Heart right ventricle (tissue), 16 donors: ENCODE data around the gene ANXA2. TPM values are rescaled to one million over a fixed set of nuclear protein-coding genes. Genes with fewer than 3 reads are reported as not detected.
A peak's percentile ranks its signal among the peaks of the same experiment; 100 is the strongest.

Source experiments
- ATAC-seq, 8 donors: fragments of 200-7000 bp; cut with Tn5 transposase; one replicate each; pipeline ENCODE4 v1.9.1; 2020; ENCODE audit warnings: mild to moderate bottlenecking in 8 of 8, moderate library complexity in 8 of 8, moderate number of reproducible peaks in 1 of 8
- DNase-seq, 2 donors: peaks; one replicate each; pipeline ENCODE4 v3.0.0-alpha.2; 2020
- H3K27ac ChIP-seq, 10 donors: fragments of 200-600 bp; sonication (generic) in 2 of 10; one replicate each; pipeline versions ENCODE4 v1.5.0 to v1.8.0; 2020 to 2022; ENCODE audit warnings: mild to moderate bottlenecking in 3 of 10
- H3K27me3 ChIP-seq, 7 donors: fragments of 200-600 bp; one replicate each; pipeline ENCODE4 v1.8.0; 2021 to 2022; ENCODE audit warnings: mild to moderate bottlenecking in 2 of 7
- H3K36me3 ChIP-seq, 9 donors: fragments of 200-600 bp; sonication (generic) in 1 of 9; one replicate each; pipeline versions ENCODE4 v1.5.0 to v1.8.0; 2020 to 2022; ENCODE audit warnings: mild to moderate bottlenecking in 2 of 9
- H3K4me1 ChIP-seq, 9 donors: fragments of 200-600 bp; sonication (generic) in 1 of 9; one replicate each; pipeline versions ENCODE4 v1.5.0 to v1.8.0; 2020 to 2022; ENCODE audit warnings: mild to moderate bottlenecking in 4 of 9
- H3K4me3 ChIP-seq, 10 donors: fragments of 200-600 bp; sonication (generic) in 2 of 10; one replicate each; pipeline versions ENCODE4 v1.5.0 to v1.8.0; 2020 to 2022; ENCODE audit warnings: mild to moderate bottlenecking in 7 of 10, moderate library complexity in 2 of 10
- H3K9me3 ChIP-seq, 11 donors: fragments of 200-600 bp in 10 of 11; sonication (generic) in 2 of 11; one replicate each; pipeline versions ENCODE4 v1.5.0 to v1.8.0; 2013 to 2022; ENCODE audit warnings: mild to moderate bottlenecking in 2 of 11, control low read depth in 1 of 11, moderate library complexity in 1 of 11
- WGBS, 2 donors: extraction: QIAGEN DNeasy Blood & Tissue Kit; methylation state at CpG; one replicate each; pipeline ENCODE4 v1.1.7; 2013; ENCODE audit warnings: inconsistent platforms in 1 of 2; 5-methylcytosine and 5-hydroxymethylcytosine counted together
- intact Hi-C, 10 donors: fragments of 100-400 bp; cut with DNase I; formaldehyde crosslinking; loops; one replicate each; pipeline versions ENCODE4 v1.11.1 to v1.14.2; 2022
- polyA plus RNA-seq, 2 donors: library from polyadenylated mRNA; stranded (reverse); fragments of 200-250 nt; gene quantifications; one replicate each; pipeline ENCODE4 v1.2.3, GENCODE V29; 2013
- total RNA-seq, 10 donors: library from RNA; stranded (reverse); fragmentation: NEBNext Ultra II Directional in 3 of 10; extraction: Animal tissue kit (Norgen Biotek cat#: 25700) in 3 of 10; gene quantifications; one replicate each; pipeline versions ENCODE4 v1.2.1 to v1.2.4, GENCODE V29; 2021 to 2023
- TF ChIP-seq, protein P1 (sequence below), 9 donors: fragments of 200-600 bp; sonication (generic) in 2 of 9; IDR thresholded peaks; one replicate each; pipeline versions ENCODE4 v1.5.0 to v1.8.0; 2021 to 2022; ENCODE audit warnings: antibody characterized with exemption in 9 of 9, mild to moderate bottlenecking in 5 of 9, moderate library complexity in 1 of 9
- donor health status: Arrhythmogenic right ventricular cardiomyopathy.
- donor health status: ischemic (EF 13 %, LVEDD 7.1; RV severe dilation, severe dysfunction).
- donor health status: healthy with polysubstance abuse.
- donor health status: DM: no; HTN: yes; CAD: no.
- donor health status: DM: no; HTN: no; CAD: no.
- donor health status: ischemic (EF 25% LVEDD 6.9; RV normal size, moderate dysfunction).
- donor health status: ischemic (EF 25% LVEDD 5.7; RV mildly dilated, moderate dysfunction).
- donor health status: healthy.
- donor health status: DM: yes; HTN: yes; CAD: no.
- donor health status: Ischemic cardiomyopathy.
- donor health status: ischemic (EF 35%, LVEDD 5.7; RV mildly dilated, moderate dysfunction).
- donor health status: nonischemic (EF 11% LVEDD 7.7; RV severe dilation, severe dysfunction).
- donor health status: DM: yes; HTN: yes; CAD: no.
- donor health status: PGD.
- donor health status: ischemic (EF 29% LVEDD 5.4; RV normal size, mild dysfunction).
- donor health status: nonischemic (EF 23%, LVEDD 6.1; RV moderate dilation, normal function).

The ANXA2 gene
- total and polyA plus RNA-seq, 12 donors: 98.7 to 539 (median 145) TPM

DNA sequence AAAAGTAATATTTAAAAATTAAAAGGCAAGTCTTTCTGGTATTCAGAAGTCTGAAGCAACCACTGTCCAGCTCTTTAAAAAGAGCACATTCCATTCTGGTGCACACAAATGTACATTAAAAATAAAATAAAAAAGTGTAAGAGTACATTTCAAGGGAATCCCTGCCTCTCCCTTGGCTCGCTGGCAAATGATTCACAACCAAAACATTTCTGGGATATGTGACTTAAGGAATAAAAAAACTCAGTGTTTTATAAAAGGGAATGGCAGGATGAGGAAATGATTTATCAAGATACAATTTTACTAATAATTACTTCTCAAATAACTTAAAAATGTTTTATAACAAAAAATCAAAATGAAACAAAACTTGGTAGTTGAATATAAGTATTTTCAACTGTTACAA lies 23.8 kb upstream of the ANXA2 start:
- ATAC-seq (no peak), DNase-seq (no peak)
- intact Hi-C loops: no loop called here
- Histone ChIP-seq H3K9me3 (no peaks in the 10 kb centered on the region), H3K4me1 (peaks cover 0 to 26% (median 0%) of the 10 kb centered on the region in 9 donors), H3K36me3 (peaks cover 0 to 58% (median 7%) of the 10 kb centered on the region in 9 donors), H3K4me3 (no peak overlapping the region), H3K27me3 (no peaks in the 10 kb centered on the region), H3K27ac (peak overlapping the region in 1 of 10 donors; percentile 28)
- WGBS, 2 donors: 85% methylated on average over 1 of the region's 1 CpG
- TF ChIP-seq, protein P1, sequence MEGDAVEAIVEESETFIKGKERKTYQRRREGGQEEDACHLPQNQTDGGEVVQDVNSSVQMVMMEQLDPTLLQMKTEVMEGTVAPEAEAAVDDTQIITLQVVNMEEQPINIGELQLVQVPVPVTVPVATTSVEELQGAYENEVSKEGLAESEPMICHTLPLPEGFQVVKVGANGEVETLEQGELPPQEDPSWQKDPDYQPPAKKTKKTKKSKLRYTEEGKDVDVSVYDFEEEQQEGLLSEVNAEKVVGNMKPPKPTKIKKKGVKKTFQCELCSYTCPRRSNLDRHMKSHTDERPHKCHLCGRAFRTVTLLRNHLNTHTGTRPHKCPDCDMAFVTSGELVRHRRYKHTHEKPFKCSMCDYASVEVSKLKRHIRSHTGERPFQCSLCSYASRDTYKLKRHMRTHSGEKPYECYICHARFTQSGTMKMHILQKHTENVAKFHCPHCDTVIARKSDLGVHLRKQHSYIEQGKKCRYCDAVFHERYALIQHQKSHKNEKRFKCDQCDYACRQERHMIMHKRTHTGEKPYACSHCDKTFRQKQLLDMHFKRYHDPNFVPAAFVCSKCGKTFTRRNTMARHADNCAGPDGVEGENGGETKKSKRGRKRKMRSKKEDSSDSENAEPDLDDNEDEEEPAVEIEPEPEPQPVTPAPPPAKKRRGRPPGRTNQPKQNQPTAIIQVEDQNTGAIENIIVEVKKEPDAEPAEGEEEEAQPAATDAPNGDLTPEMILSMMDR (IDR thresholded peaks at IDR 0.05): no peak

DNA sequence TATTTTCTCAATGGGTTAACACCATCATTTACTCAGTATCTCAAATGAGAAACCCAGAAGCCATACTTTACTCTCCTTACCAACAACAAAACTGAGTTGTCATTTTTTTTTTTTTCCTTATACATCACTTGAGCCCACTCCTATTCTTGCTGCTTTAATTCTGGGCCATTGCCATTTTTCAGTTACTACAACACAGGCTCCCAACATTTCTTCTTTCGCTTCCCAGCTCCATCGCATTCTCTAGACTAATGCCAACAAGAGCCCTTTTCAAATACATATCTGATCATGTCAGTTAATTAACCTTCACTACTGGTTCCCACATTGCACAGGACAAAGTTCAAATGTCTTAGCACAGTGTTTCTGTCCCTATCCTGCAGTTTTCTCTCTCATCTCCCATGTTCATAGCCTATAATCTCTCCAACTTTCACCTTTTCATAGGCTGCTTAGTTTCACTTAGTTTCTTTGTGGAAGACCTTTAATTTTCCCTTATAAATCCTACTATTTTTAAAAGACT lies 22.5 kb upstream of the ANXA2 start:
- Histone ChIP-seq H3K27me3 (no peaks in the 10 kb centered on the region), H3K9me3 (no peaks in the 10 kb centered on the region), H3K4me3 (no peak overlapping the region), H3K4me1 (peaks cover 0 to 26% (median 0%) of the 10 kb centered on the region in 9 donors), H3K36me3 (peaks cover 0 to 45% (median 7%) of the 10 kb centered on the region in 9 donors), H3K27ac (no peak overlapping the region)
- TF ChIP-seq, protein P1 (IDR thresholded peaks at IDR 0.05): no peak
- ATAC-seq (no peak), DNase-seq (no peak)
- intact Hi-C loops: no loop called here
- WGBS, 2 donors: 93 to 94% methylated on average over 2 of the region's 2 CpGs

DNA sequence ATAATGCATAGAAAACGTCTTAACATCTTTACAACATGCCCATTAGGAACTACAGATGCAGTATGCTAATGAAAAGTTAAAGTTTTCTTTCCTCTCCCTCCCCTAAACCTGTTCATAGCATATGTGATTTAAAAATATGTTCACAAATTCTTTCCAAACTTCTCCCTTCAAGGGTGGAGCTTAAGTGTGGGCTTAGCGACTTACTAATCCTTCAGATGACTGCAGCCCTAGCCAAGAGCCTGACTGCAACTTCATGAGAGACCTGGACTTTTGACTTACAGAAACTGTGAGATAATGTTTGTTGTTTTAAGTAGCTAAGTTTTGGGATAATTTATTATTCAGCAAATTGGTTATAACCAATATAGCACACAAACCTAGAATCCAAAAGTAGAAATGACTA lies 22.0 kb upstream of the ANXA2 start:
- intact Hi-C loops: no loop called here
- Histone ChIP-seq H3K27me3 (no peaks in the 10 kb centered on the region), H3K27ac (no peak overlapping the region), H3K4me1 (peaks cover 0 to 26% (median 0%) of the 10 kb centered on the region in 9 donors), H3K9me3 (no peaks in the 10 kb centered on the region), H3K36me3 (peaks cover 0 to 40% (median 7%) of the 10 kb centered on the region in 9 donors), H3K4me3 (no peak overlapping the region)
- DNase-seq (no peak), ATAC-seq (no peak)
- TF ChIP-seq, protein P1 (IDR thresholded peaks at IDR 0.05): no peak
- 85% methylated on average over 2 of the region's 2 CpGs for WGBS, 2 donors

DNA sequence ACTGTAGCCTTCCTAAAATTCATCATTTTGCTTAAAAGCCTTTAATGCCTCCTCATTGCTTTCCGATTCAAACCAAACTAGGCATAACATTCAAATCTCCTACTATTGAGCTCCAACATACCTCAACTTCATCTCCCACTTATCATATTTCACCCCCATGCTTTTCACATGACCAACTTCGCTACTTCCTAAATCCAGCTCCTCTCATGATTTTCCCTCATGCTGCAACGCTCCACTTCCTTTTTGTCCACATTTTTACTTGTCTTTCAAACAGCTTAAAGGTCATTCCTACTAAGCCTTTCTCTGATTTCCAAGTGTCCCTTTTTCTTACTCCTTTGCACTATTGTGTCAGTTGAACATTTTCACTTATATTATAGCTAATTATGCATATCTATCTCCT lies 20.3 kb upstream of the ANXA2 start:
- peaks cover 0 to 16% (median 0%) of the 10 kb centered on the region in 9 donors for H3K4me1 ChIP-seq
- H3K27ac ChIP-seq: no peak overlapping the region
- H3K4me3 ChIP-seq: no peak overlapping the region
- intact Hi-C loops: no loop called here
- H3K27me3 ChIP-seq: no peaks in the 10 kb centered on the region
- H3K36me3 ChIP-seq: peaks cover 0 to 28% (median 7%) of the 10 kb centered on the region in 9 donors
- 90 to 92% methylated on average over 3 of the region's 3 CpGs for WGBS, 2 donors
- no peak for DNase-seq
- TF ChIP-seq, protein P1 (IDR thresholded peaks at IDR 0.05): no peak
- ATAC-seq: no peak
- H3K9me3 ChIP-seq: no peaks in the 10 kb centered on the region
